ENCODE measurements around the gene S100A3.

DNA sequence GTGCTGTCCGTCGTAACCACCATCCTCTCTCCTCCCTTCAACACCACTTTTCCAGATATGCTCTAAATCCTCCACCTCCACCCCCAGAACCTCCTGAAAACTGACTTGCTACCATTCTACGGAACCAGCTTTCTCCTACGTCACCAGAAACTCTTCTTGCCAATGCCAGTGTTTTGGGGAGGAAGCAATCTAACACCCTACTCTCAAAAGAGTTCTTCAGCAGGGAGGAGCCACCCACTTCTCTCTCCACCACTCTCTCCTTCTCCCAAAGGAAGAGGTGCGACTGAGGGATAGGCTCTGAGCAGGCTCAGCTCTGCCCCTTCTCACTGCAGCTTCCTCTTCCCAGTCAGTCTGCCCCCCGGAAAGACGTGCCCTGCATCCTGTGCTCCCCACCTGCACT is 22.6 kb upstream of the S100A3 start:
- no peak for TF ChIP-seq POLR2AphosphoS5 (IDR thresholded peaks at IDR 0.05; ENCODE audit: borderline replicate concordance, low read depth, low read length)
- TF ChIP-seq EZH2 (IDR thresholded peaks at IDR 0.05) = no peak
